ENCODE data around the gene CD28. TPM values are rescaled to one million over a fixed set of nuclear protein-coding genes. Genes with fewer than 3 reads are reported as not detected.
"Not testable (repeated sequence)": the region's sequence is repeated elsewhere in the genome, so short reads cannot be mapped to it uniquely, and the experiment has no call there.

Gene CD28
- total RNA-seq, 2 experiments from 2014 or later, result 70.0 to 75.2 TPM

DNA sequence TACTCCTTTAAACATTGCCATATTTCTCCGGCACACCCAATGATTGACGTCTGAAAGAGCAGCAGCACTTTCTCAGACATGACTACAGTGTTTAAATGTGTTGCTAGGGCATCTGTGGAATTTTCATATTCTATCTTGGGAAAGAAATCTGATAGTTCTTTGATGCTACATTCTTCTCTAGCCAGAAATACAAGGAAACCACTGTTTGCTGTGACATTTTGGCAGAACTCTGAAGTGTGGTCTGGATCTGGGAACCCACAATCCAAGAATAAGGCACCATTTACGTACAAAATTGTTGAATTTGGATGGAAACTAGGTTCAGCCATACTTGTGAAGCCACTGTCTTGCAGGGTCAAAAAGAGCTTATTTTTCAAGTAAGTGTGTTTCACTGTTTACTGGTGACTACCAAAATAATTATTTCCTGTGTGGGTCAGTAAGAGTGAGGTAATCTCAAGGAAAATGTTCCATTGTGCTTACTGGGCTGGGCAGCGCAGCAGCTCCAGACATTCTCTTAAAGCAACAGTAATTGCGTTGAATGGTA, 21.3 kb upstream of the CD28 start:
- POLR2A ChIA-PET, result no interaction called here
- CTCF ChIA-PET, result no interaction called here

DNA sequence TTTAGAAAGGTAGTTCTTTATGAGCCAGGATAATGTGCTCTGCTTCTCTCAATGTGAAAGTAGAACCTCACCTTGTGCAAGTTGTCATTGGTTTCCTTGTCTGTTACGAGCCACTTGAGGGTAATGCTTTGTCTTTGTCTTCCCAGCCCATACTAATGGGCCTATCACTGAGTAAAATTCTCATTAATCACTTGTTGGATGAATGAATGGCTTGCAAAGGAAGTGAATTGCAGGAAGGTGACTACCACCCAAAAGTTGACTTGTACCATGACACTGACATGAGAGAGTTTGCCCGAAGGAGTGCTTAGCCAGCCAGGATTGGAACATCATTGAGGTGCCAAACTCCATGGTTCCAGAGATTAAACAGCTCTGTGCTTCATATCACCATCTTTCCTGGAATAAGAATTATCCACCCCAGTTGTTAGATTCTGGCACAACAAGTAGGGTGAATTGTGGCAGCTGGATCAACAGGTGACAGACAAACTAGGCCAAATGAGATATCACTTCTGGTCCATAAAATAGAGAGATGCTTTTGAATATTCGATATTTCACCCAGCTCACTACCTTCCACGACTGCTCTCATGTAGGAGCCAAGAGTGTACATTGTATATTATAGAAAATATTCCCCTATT, 20.5 kb upstream of the CD28 start:
- POLR2A ChIA-PET, result no interaction called here

DNA sequence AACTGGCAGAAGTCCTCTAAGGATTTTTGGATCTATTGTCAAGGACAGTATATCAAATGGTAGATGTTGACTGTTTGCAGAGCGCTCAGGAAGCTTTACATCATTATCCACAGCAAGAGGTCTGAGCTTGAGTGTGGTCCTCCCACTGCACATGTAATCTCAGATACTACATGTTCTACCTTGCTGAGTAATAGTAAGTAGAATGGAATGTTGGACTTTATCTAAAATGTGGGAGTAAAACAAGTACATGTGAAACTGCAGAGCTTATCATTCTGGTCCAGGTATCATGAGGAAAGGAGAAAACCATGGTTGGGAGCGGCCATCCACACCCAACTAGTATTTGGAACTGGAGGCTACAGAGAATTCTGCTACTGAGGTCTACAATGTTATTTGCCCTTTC, 19.3 kb upstream of the CD28 start:
- ChIA-PET POLR2A (no interaction called here), CTCF (interaction anchor here (1.1 kb wide), 1 partner anchor 261 kb away, joined by 4 read pairs; no protein-coding TSS in a partner anchor)

More for the DNA sequence above, 20.5 kb upstream of the CD28 start:
- CTCF ChIA-PET, result interaction anchor here (1.1 kb wide), 1 partner anchor 259 kb away, joined by 4 read pairs; no protein-coding TSS in a partner anchor

DNA sequence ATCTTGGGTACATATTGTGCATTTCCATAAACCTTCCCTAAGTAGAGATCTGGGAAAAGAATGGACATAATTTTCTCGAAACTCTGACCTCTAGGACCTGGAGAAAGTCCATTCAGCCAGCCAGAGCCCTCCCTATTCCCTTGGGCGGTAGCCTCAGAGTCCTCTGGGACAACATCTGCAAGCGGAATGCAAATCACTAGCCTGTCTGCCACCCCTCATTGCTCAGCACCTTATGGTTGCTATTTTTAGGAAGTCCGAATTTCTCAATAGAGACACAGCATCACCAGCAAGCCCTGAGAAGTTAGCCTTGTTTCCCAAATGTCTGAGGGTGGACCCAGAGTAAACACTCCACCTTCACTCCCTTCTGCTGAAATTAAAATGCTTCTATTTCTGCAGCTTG, 17.6 kb upstream of the CD28 start:
- ChIA-PET CTCF (interaction anchor here (0.8 kb wide), 1 partner anchor 78 kb away, joined by 3 read pairs; no protein-coding TSS in a partner anchor), POLR2A (no interaction called here)

DNA sequence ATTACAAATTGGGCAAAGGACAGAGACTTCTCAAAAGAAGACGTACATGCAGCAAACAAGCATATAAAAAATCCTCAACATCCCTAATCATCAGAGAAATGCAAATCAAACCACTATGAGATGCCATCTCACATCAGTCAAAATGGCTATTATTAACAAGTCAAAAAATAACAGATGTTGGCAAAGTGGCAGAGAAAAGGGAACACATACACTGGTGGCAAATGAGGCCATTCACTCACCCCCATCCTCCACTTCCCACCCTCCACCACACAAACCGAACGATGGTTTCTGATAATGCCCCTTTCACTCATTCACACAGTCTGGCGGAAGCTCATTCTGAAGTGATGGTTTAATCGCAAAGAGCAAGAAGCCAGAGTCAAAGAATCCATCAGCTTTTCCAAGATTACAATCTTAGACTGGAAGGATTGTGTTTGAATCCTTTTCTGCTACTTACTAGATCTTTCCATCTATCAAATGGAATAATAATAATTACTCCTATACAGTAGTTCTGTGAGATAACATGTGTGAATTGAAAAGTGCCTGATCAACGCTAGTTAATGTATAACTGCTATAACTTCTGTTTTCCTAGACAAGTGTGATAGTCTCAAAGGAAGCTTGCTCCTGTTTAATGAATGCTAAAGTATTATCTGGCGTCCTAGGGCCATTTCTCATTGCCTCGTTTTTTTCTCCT, 16.9 kb upstream of the CD28 start:
- CTCF ChIA-PET, result no interaction called here
- POLR2A ChIA-PET, result no interaction called here

DNA sequence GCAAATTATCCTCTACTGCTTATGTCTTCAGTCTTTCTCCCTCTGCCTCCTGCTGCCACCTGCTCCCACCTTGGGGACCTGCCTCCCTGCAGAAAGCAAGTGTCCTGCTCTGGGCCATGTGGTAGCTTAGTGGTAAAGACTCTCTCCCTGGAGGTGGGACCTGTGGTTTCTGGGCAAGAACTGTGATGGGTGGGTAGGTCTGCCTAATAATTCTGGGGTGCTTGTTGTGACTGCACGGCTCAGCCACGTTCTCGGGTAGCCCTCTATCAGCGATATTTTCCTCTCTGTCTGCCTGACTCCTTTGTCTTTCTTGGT, 16.4 kb upstream of the CD28 start:
- ChIA-PET POLR2A (no interaction called here), CTCF (no interaction called here)

DNA sequence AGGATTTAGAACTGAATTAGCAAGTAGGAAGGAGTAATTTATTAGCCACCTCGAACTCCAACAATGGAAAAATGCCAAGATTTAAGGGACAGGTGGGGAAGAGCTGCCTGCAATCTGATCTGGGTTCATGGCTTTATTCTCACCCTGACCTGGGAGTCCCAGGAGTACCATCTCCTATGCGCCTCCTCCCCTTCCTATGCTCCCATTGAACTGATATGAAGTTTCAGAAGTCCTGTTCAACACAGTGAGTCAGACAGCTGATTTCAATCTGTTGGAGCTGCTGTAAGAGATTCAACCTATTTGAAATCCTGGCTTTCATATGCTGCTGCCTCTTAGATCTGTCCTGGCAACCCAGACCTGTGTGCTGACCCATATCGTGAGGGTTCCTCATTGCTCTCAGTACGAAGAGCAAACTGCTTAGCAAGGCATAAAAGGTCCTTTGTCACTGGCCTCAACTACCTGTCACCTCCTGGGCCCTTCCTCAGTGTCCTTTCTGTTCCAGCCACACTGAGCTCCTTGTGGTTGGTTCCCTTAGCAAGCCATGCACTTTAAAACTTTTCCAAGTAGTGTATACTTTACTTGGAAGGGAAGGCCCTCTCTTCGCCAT, 15.9 kb upstream of the CD28 start:
- ChIA-PET CTCF (no interaction called here), POLR2A (no interaction called here)

DNA sequence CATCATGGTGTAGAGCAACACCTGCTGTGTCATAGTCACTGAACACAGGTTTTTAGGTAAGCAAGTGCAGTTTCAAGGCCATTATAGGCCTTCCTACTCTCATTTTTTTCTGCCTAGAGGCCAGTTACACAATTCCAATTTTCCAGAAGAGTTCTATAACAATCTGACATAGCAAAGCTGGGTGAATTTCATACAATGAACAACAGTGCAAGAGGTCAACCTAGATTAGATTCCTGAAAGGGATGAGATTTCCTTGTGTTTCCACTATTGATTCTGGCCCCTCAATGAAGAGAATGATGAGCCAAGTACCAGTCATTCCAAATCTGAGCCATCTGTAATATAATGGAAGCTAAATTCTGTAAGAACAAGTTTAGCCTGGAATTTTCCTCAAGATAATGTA, 15.3 kb upstream of the CD28 start:
- ChIA-PET POLR2A (no interaction called here), CTCF (no interaction called here)

DNA sequence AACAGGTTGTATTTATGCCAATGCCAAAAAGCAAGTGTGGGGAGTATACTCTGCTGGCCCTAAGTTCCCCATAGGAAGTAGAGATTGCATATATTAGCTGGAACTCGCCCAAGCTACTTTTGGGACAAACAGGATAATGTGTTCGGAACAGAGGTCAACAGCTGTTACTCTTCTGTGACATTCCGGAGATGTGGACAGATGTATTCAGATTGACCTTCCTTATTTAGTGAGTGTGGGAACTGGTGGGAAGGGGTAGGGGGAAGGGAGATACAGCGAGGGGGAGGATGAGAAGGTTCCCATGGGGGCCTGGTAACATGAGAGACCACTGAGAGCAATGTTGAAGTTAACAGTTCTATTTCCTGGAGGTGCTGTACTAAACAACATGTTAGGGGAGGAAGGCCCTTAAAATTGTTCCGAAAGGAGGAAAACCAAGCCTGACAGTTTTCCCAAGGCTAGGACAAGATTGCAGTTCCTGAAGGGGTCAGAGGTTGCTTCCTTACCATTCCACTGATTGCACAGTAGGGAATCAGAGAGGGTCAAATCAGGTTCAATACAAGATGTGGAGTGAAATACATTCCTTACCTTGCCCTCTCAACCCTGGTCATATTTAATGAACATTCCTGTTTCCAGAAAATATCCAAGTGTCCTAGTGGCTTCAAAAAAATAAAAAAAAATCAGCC, 14.3 kb upstream of the CD28 start:
- ChIA-PET POLR2A (no interaction called here), CTCF (interaction anchor here (1.9 kb wide), 1 partner anchor 11 kb away, joined by 4 read pairs; no protein-coding TSS in a partner anchor)

DNA sequence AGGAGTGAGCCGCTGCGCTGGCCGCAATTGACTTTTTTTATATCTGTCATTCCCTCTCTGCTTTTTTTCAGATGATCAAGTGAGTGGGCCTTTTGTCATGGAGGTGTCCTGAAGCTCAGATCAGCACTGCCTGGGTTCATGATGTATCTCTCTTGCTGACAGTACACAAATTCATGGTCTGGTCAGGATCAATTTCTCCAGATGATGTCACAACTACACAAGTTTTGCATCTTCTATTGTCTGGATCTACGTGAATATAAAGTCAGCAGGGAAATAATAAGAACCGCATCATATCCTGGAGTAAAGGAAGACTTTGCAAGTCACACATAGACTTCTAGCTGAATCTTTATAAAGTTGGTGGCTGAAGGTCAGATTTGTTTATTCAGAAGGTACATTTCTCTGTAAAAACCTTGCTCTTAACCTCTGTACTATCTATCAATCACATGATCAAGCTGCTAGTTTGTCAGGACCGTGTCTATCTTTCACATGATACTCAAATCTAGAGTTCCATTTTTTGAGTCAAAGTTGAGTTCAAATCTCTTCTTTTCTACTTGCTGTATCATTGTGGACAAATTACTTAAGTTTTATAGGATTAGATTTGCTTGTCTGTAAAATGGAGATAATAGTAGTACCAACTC, 13.1 kb upstream of the CD28 start:
- POLR2A ChIA-PET, result no interaction called here
- CTCF ChIA-PET, result interaction anchor here (1.9 kb wide), 1 partner anchor 13 kb away, joined by 4 read pairs; no protein-coding TSS in a partner anchor

DNA sequence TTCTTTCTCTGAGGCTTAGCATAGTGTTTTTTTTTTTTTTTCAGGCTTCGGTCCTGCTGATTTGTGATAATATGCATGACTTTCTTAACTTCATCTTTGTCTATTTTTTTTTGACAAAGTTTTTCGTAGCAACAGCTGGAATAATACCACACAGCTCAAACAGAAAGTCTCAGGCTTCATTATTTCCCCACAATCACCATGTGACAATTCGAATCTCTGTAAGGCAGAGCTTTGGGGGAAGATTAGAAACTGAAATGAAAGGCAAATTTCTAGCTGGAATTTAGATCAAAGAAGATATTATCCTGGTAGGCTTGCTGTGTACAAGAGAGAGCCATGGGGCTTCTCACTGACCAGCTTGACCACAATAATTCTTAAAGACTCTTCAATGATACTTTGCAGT, 12.2 kb upstream of the CD28 start:
- ChIA-PET POLR2A (no interaction called here), CTCF (interaction anchor here (0.7 to 1.1 kb wide), 2 partner anchors 110 to 456 kb away, joined by 3 to 4 read pairs; no protein-coding TSS in a partner anchor)

DNA sequence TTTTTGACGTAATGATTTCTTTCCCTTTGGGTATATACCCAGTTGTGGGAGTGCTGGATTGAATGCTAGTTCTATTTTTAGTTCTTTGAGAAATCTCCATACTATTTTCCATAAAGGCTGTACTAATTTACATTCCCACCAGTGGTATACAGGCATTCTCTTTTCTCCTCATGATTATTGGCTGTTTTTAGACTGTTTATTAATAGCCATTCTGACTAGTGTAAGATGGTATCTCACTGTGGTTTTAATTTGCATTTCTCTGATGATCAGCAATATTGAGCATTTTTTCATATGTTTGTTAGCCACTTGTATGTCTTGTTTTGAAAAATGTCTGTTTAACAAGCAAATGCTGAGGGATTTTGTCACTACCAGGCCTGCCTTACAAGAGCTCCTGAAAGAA, 9.2 kb upstream of the CD28 start:
- POLR2A ChIA-PET, result no interaction called here
- CTCF ChIA-PET, result no interaction called here

DNA sequence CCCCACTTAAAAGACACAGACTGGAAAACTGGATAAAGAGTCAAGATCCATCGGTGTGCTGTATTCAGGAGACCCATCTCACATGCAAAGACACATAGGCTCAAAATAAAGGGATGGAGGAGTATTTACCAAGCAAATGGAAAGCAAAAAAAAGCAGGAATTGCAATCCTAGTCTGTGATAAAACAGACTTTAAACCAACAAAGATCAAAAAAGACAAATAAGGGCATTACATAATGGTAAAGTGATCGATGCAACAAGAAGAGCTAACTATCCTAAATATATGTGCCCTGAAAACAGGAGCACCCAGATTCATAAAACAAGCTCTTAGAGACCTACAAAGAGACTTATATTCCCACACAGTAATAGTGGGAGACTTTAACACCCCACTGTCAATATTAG, 8.7 kb upstream of the CD28 start:
- POLR2A ChIA-PET, CTCF ChIA-PET: not testable (repeated sequence)

DNA sequence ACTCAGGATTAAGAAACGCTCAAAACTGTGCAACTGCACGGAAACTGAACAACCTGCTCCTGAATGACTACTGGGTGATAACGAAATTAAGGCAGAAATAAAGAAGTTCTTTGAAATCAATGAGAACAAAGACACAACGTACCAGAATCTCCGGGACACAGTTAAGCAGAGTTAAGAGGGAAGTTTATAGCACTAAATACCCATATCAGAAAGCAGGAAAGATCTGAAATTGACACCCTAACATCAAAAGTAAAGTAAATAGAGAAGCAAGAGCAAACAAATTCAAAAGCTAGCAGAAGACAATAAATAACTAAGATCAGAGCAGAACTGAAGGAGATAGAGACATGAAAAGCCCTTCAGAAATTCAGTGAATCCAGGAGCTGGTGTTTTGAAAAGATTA, 8.0 kb upstream of the CD28 start:
- CTCF ChIA-PET, POLR2A ChIA-PET: not testable (repeated sequence)

DNA sequence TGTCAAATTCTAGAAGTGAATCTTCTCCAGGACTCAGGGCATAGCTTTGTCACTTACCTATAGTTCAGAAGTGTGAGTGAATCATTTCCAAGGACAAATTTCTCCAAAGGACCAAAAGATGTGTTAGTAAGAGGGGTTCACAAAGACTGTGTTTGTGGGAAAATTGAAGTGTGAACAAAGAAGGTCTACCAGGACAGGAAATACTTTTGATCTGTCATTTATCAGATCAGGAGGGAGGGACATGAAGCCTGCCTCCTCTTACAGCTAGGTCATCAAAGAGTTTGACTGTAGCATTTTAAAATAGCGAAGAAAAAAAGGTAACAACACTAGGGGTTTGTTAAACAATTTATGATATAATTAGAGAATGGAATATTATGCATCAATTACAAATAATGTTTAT, 2.0 kb upstream of the CD28 start:
- ChIA-PET CTCF (interaction anchor here (1.4 kb wide), 1 partner anchor 29 kb away, joined by 3 read pairs; no protein-coding TSS in a partner anchor), POLR2A (interaction anchor here (1.0 kb wide), 1 partner anchor 1069 kb away, joined by 3 read pairs; no protein-coding TSS in a partner anchor)

DNA sequence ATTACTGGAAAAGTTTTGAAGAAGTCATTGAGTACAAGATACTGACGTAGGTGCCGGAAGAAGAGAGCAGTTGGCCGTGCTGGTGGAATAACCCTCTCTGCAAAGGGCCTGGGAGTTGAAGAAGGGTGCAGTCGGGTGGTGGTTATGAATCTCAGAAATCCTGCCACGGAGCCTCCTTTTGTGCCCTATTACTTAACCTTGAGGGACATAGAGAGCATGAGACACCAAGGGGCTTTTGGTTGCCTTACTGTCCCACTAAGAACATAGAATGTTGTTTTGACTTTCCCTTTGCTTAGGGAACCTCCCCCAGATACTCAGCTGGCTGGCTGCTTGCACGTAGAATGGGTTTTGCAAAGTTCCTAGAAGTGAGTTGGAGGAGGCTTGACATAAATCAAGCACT, 1.3 kb upstream of the CD28 start:
- POLR2A ChIA-PET, result no interaction called here
- CTCF ChIA-PET, result interaction anchor here (1.4 kb wide), 1 partner anchor 28 kb away, joined by 3 read pairs; no protein-coding TSS in a partner anchor

DNA sequence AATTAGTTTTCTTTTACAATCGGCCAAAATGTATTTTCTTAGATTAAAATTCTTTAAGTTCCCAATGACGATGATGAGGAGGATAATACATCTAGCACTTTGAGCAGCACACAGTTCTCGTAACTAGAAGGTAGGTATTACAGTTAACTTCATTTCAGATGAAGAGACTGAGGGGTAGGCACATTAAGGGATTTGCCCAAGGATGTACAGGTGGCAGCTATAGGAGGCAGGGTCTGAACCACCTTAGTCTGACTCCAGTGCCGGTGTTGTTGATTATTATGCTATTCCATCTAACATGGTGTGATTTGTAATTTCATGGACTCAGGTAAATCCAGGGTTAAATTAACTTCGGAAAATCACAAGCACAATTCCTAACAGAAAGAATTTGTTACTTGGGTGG, 1.1 kb downstream of the CD28 start:
- ChIA-PET POLR2A (interaction anchor here (0.8 to 3.0 kb wide), 8 partner anchors 25 to 230 kb away, joined by 3 to 32 read pairs (median 5); no protein-coding TSS in a partner anchor), CTCF (interaction anchor here (0.8 kb wide), 1 partner anchor 22 kb away, joined by 4 read pairs; no protein-coding TSS in a partner anchor)

DNA sequence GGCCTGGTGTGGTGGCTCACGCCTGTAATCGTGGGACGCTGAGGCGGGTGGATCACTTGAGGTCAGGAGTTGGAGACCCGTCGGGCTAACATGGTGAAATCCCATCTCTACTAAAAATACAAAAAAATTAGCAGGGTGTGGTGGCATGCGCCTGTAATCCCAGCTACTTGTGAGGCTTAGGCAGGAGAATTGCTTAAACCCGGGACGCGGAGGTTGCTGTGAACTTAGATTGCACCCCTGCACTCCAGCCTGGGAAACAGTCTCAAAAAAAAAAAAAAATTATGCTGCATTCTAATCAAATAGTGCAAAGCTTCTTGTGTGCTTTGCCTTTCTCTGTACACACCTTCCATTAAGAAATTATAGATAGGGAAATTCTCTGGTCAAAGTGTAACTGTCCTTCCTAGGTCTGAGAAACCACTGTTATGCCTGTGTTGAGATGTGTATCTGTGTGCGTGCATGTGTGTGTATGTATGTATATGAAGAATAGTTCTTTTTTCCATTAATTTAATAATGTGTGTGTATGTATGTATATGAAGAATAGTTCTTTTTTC, 2.5 kb downstream of the CD28 start:
- POLR2A ChIA-PET, result interaction anchor here (0.7 to 3.0 kb wide), 7 partner anchors 11 to 103 kb away, joined by 3 to 32 read pairs (median 5); no protein-coding TSS in a partner anchor
- CTCF ChIA-PET, result interaction anchor here (1.1 kb wide), 1 partner anchor 119 kb away, joined by 3 read pairs; no protein-coding TSS in a partner anchor

Data from activated CD8-positive, alpha-beta memory T cell treated with anti-CD3 and anti-CD28 coated beads for 36 hours (primary cell).